GM18517 (cell line): ENCODE measurements around the gene TSHZ3.

Experiments
- ATAC-seq: cut with Tn5 transposase; IDR thresholded peaks from one replicate; pipeline ENCODE4 v1.9.1; 2021; ENCODE audit warnings: mild to moderate bottlenecking, moderate library complexity; ENCODE audit not compliant: unreplicated experiment

Gene TSHZ3

GRCh38 chr19:31290931-31291590 is 58.2 kb downstream of the TSHZ3 start:
- no peak for ATAC-seq

- ATAC-seq, result no peak
Observed at GRCh38 chr19:31289976-31290375, 59.3 kb downstream of the TSHZ3 start.

- ATAC-seq, result no peak
Observed at GRCh38 chr19:31289381-31289880, 59.8 kb downstream of the TSHZ3 start.

- ATAC-seq, result no peak
Observed at GRCh38 chr19:31286491-31286890, 62.7 kb downstream of the TSHZ3 start.

GRCh38 chr19:31285744-31286143 is 63.5 kb downstream of the TSHZ3 start:
- ATAC-seq, result no peak

- ATAC-seq, result no peak
Observed at GRCh38 chr19:31284621-31285020, 64.6 kb downstream of the TSHZ3 start.

GRCh38 chr19:31283701-31284100 is 65.5 kb downstream of the TSHZ3 start:
- no peak for ATAC-seq

GRCh38 chr19:31282346-31282745 is 66.9 kb downstream of the TSHZ3 start:
- ATAC-seq, result no peak

- no peak for ATAC-seq
Observed at GRCh38 chr19:31280287-31281006, 68.8 kb downstream of the TSHZ3 start.

GRCh38 chr19:31279436-31279765 is 69.8 kb downstream of the TSHZ3 start:
- no peak for ATAC-seq

GRCh38 chr19:31278555-31279435 is 70.4 kb downstream of the TSHZ3 start:
- ATAC-seq, result no peak

GRCh38 chr19:31277516-31277915 is 71.7 kb downstream of the TSHZ3 start:
- ATAC-seq, result no peak

- no peak for ATAC-seq
Observed at GRCh38 chr19:31276831-31277230, 72.4 kb downstream of the TSHZ3 start.

GRCh38 chr19:31275068-31275334 is 74.2 kb downstream of the TSHZ3 start:
- no peak for ATAC-seq

GRCh38 chr19:31274251-31275067 is 74.8 kb downstream of the TSHZ3 start:
- ATAC-seq, result no peak

GRCh38 chr19:31272583-31273106 is 76.6 kb downstream of the TSHZ3 start:
- ATAC-seq, result no peak

GRCh38 chr19:31271306-31271911 is 77.8 kb downstream of the TSHZ3 start:
- no peak for ATAC-seq

- no peak for ATAC-seq
Observed at GRCh38 chr19:31270897-31271296, 78.3 kb downstream of the TSHZ3 start.

GRCh38 chr19:31269425-31270127 is 79.7 kb downstream of the TSHZ3 start:
- no peak for ATAC-seq
